ENCODE data around the gene IGLL1. TPM values are rescaled to one million over a fixed set of nuclear protein-coding genes. Genes with fewer than 3 reads are reported as not detected.
"Not testable (repeated sequence)": the region's sequence is repeated elsewhere in the genome, so short reads cannot be mapped to it uniquely, and the experiment has no call there.

IGLL1 gene
- total RNA-seq, 1 donor, result not detected

- no peak for DNase-seq (ENCODE audit: insufficient read length, low spot score, missing footprints)
- H3K36me3 ChIP-seq (ENCODE audit: insufficient read depth, low read length), result no peaks in the 10 kb centered on the region
- peaks cover 7% of the 10 kb centered on the region for H3K27me3 ChIP-seq (ENCODE audit: insufficient read depth, low read length)
- H3K79me2 ChIP-seq (ENCODE audit: insufficient read depth, low read length), result no peaks in the 10 kb centered on the region
- H3K4me2 ChIP-seq (ENCODE audit: insufficient read depth, low read length), result no peak overlapping the region
- H3K4me1 ChIP-seq (ENCODE audit: insufficient read depth, low read length), result no peaks in the 10 kb centered on the region
- no peak overlapping the region for H2AFZ ChIP-seq (ENCODE audit: low read length)
- H3K27ac ChIP-seq (ENCODE audit: low read depth, low read length), result no peak overlapping the region
- no peak overlapping the region for H3K4me3 ChIP-seq (ENCODE audit: insufficient read depth, low read length)
- no peak for TF ChIP-seq CTCF (IDR thresholded peaks at IDR 0.05; ENCODE audit: extremely low read depth, low read depth, low read length)
- H3K9me3 ChIP-seq (ENCODE audit: low read depth, low read length), result peaks cover 3% of the 10 kb centered on the region
- H4K20me1 ChIP-seq (ENCODE audit: insufficient read depth, low read length), result no peaks in the 10 kb centered on the region
Measured at GRCh38 chr22:23544852-23545251, 35.2 kb downstream of the IGLL1 start.

GRCh38 chr22:23543506-23544000, 36.5 kb downstream of the IGLL1 start:
- not testable (repeated sequence) for H3K4me3 ChIP-seq (ENCODE audit: insufficient read depth, low read length)

GRCh38 chr22:23542933-23543332, 37.2 kb downstream of the IGLL1 start:
- H3K79me2 ChIP-seq (ENCODE audit: insufficient read depth, low read length), result no peaks in the 10 kb centered on the region
- no peak overlapping the region for H3K4me3 ChIP-seq (ENCODE audit: insufficient read depth, low read length)
- peaks cover 2% of the 10 kb centered on the region for H3K9me3 ChIP-seq (ENCODE audit: low read depth, low read length)
- H3K36me3 ChIP-seq (ENCODE audit: insufficient read depth, low read length), result no peaks in the 10 kb centered on the region
- H2AFZ ChIP-seq (ENCODE audit: low read length), result no peak overlapping the region
- H4K20me1 ChIP-seq (ENCODE audit: insufficient read depth, low read length), result no peaks in the 10 kb centered on the region
- H3K4me1 ChIP-seq (ENCODE audit: insufficient read depth, low read length), result peaks cover 4% of the 10 kb centered on the region
- no peak for TF ChIP-seq CTCF (IDR thresholded peaks at IDR 0.05; ENCODE audit: extremely low read depth, low read depth, low read length)
- no peak overlapping the region for H3K4me2 ChIP-seq (ENCODE audit: insufficient read depth, low read length)
- peaks cover 8% of the 10 kb centered on the region for H3K27me3 ChIP-seq (ENCODE audit: insufficient read depth, low read length)
- H3K27ac ChIP-seq (ENCODE audit: low read depth, low read length), result no peak overlapping the region
- peak; percentile 69 for DNase-seq (ENCODE audit: insufficient read length, low spot score, missing footprints)

More at GRCh38 chr22:23543506-23544000, 36.5 kb downstream of the IGLL1 start:
- H3K36me3 ChIP-seq (ENCODE audit: insufficient read depth, low read length); H4K20me1 ChIP-seq (ENCODE audit: insufficient read depth, low read length); DNase-seq (ENCODE audit: insufficient read length, low spot score, missing footprints); H3K4me2 ChIP-seq (ENCODE audit: insufficient read depth, low read length); H3K9me3 ChIP-seq (ENCODE audit: low read depth, low read length); H3K79me2 ChIP-seq (ENCODE audit: insufficient read depth, low read length); H3K4me1 ChIP-seq (ENCODE audit: insufficient read depth, low read length); H3K27me3 ChIP-seq (ENCODE audit: insufficient read depth, low read length); H3K27ac ChIP-seq (ENCODE audit: low read depth, low read length); H2AFZ ChIP-seq (ENCODE audit: low read length): not testable (repeated sequence)

- H2AFZ ChIP-seq (ENCODE audit: low read length); DNase-seq (ENCODE audit: insufficient read length, low spot score, missing footprints); H4K20me1 ChIP-seq (ENCODE audit: insufficient read depth, low read length); H3K4me3 ChIP-seq (ENCODE audit: insufficient read depth, low read length); H3K4me2 ChIP-seq (ENCODE audit: insufficient read depth, low read length); H3K79me2 ChIP-seq (ENCODE audit: insufficient read depth, low read length); H3K9me3 ChIP-seq (ENCODE audit: low read depth, low read length); H3K4me1 ChIP-seq (ENCODE audit: insufficient read depth, low read length); H3K27ac ChIP-seq (ENCODE audit: low read depth, low read length); H3K27me3 ChIP-seq (ENCODE audit: insufficient read depth, low read length); H3K36me3 ChIP-seq (ENCODE audit: insufficient read depth, low read length): not testable (repeated sequence)
Measured at GRCh38 chr22:23542391-23542790, 37.7 kb downstream of the IGLL1 start.

- H2AFZ ChIP-seq (ENCODE audit: low read length); H3K4me3 ChIP-seq (ENCODE audit: insufficient read depth, low read length); H3K27me3 ChIP-seq (ENCODE audit: insufficient read depth, low read length); H3K36me3 ChIP-seq (ENCODE audit: insufficient read depth, low read length); H3K4me1 ChIP-seq (ENCODE audit: insufficient read depth, low read length); H4K20me1 ChIP-seq (ENCODE audit: insufficient read depth, low read length); H3K9me3 ChIP-seq (ENCODE audit: low read depth, low read length); H3K4me2 ChIP-seq (ENCODE audit: insufficient read depth, low read length); H3K79me2 ChIP-seq (ENCODE audit: insufficient read depth, low read length); H3K27ac ChIP-seq (ENCODE audit: low read depth, low read length); DNase-seq (ENCODE audit: insufficient read length, low spot score, missing footprints): not testable (repeated sequence)
- peak; percentile 53 for TF ChIP-seq CTCF (IDR thresholded peaks at IDR 0.05; ENCODE audit: extremely low read depth, low read depth, low read length)
Measured at GRCh38 chr22:23541849-23542281, 38.2 kb downstream of the IGLL1 start.

- H3K36me3 ChIP-seq (ENCODE audit: insufficient read depth, low read length); H2AFZ ChIP-seq (ENCODE audit: low read length); H3K4me2 ChIP-seq (ENCODE audit: insufficient read depth, low read length); H3K4me1 ChIP-seq (ENCODE audit: insufficient read depth, low read length); H4K20me1 ChIP-seq (ENCODE audit: insufficient read depth, low read length); H3K9me3 ChIP-seq (ENCODE audit: low read depth, low read length); H3K27ac ChIP-seq (ENCODE audit: low read depth, low read length); H3K27me3 ChIP-seq (ENCODE audit: insufficient read depth, low read length); H3K79me2 ChIP-seq (ENCODE audit: insufficient read depth, low read length); DNase-seq (ENCODE audit: insufficient read length, low spot score, missing footprints); H3K4me3 ChIP-seq (ENCODE audit: insufficient read depth, low read length): not testable (repeated sequence)
Measured at GRCh38 chr22:23540837-23541236, 39.3 kb downstream of the IGLL1 start.

- not testable (repeated sequence) for H2AFZ ChIP-seq (ENCODE audit: low read length); H3K36me3 ChIP-seq (ENCODE audit: insufficient read depth, low read length); H4K20me1 ChIP-seq (ENCODE audit: insufficient read depth, low read length); H3K4me1 ChIP-seq (ENCODE audit: insufficient read depth, low read length); H3K27me3 ChIP-seq (ENCODE audit: insufficient read depth, low read length); H3K79me2 ChIP-seq (ENCODE audit: insufficient read depth, low read length); H3K4me3 ChIP-seq (ENCODE audit: insufficient read depth, low read length); DNase-seq (ENCODE audit: insufficient read length, low spot score, missing footprints); H3K27ac ChIP-seq (ENCODE audit: low read depth, low read length); H3K9me3 ChIP-seq (ENCODE audit: low read depth, low read length)
- H3K4me2 ChIP-seq (ENCODE audit: insufficient read depth, low read length), result peak overlapping the region; percentile 59
Measured at GRCh38 chr22:23539839-23540198, 40.3 kb downstream of the IGLL1 start.
